ENCODE measurements around the gene CCDC88B. TPM values are rescaled to one million over a fixed set of nuclear protein-coding genes. Genes with fewer than 3 reads are reported as not detected.

CCDC88B gene
- total and polyA plus RNA-seq, 9 of the 15 experiments (the other 6 are each of a cell fraction or from before 2014, with no cell fraction given) = 0.13 to 18.1 (median 7.9) TPM

DNA sequence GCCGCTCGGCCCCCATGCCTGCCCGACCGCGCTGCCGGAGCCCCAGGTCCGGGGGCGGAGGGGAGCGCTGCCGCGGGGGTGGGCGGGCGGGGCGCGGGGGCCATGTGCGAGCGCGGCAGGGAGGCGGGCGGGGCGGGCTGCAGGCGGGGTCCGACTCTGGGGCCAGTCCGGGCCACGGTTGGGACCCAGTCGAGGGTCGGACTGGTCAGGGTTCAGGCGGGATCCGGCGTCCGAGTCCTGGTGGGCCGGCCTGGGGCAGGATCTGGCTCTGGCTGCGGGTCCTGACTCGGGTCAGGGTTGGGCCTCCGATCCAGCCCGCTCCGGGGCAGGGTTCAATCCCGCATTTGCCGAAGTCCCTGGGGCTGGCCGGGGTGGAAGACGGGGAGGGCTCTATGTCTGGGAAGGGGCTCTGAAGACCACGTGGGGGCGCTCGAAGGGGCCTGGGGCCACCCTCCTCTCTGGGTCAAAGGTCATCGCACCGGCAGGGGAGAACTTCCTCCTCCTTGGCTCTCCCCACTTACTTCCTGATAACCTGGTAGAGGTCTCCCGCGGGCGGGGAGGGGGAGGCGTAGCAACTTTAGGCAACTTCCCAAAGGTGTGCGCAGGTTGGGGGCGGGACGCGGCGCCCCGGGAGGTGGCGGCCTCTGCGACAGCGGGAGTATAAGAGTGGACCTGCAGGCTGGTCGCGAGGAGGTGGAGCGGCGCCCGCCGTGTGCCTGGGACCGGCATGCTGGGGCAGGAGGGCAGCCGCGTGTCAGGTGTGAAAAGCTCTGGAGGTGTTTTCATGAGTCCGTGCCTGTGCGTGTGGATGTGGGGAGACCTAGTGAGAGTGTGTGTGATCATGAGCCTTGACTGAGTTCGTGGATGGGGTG is 34.1 kb upstream of the CCDC88B start (continued):
- TF ChIP-seq, protein P1, sequence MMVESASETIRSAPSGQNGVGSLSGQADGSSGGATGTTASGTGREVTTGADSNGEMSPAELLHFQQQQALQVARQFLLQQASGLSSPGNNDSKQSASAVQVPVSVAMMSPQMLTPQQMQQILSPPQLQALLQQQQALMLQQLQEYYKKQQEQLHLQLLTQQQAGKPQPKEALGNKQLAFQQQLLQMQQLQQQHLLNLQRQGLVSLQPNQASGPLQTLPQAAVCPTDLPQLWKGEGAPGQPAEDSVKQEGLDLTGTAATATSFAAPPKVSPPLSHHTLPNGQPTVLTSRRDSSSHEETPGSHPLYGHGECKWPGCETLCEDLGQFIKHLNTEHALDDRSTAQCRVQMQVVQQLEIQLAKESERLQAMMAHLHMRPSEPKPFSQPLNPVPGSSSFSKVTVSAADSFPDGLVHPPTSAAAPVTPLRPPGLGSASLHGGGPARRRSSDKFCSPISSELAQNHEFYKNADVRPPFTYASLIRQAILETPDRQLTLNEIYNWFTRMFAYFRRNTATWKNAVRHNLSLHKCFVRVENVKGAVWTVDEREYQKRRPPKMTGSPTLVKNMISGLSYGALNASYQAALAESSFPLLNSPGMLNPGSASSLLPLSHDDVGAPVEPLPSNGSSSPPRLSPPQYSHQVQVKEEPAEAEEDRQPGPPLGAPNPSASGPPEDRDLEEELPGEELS (CRISPR knock-in tag; IDR thresholded peaks at IDR 0.05; ENCODE audit: borderline replicate concordance) = 0 out of 2 replicates have a peak, but pooled peaks have one; percentile 60
- TF ChIP-seq, protein P2, sequence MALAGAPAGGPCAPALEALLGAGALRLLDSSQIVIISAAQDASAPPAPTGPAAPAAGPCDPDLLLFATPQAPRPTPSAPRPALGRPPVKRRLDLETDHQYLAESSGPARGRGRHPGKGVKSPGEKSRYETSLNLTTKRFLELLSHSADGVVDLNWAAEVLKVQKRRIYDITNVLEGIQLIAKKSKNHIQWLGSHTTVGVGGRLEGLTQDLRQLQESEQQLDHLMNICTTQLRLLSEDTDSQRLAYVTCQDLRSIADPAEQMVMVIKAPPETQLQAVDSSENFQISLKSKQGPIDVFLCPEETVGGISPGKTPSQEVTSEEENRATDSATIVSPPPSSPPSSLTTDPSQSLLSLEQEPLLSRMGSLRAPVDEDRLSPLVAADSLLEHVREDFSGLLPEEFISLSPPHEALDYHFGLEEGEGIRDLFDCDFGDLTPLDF (CRISPR knock-in tag; IDR thresholded peaks at IDR 0.05) = no peak
- TF ChIP-seq TOE1 (IDR thresholded peaks at IDR 0.05; ENCODE audit: borderline replicate concordance) = peak; percentile 53; the same call in 1 of the 2 replicates
- no peak for TF ChIP-seq TOE1 (CRISPR knock-in tag; IDR thresholded peaks at IDR 0.05; ENCODE audit: borderline replicate concordance, low read depth)
- TF ChIP-seq FIP1L1 (IDR thresholded peaks at IDR 0.05; ENCODE audit: low read depth, low read length, poor library complexity, severe bottlenecking) = no peak
- TF ChIP-seq ARHGAP35 (IDR thresholded peaks at IDR 0.05; ENCODE audit: partially characterized antibody) = no peak
- TF ChIP-seq TEAD4 (IDR thresholded peaks at IDR 0.05; ENCODE audit: low read length) = no peak
- no peak for TF ChIP-seq TEAD4 (CRISPR knock-in tag; IDR thresholded peaks at IDR 0.05; ENCODE audit: borderline replicate concordance)
- TF ChIP-seq TBP (optimal IDR thresholded peaks at IDR 0.05; ENCODE audit: low read depth, low read length) = no peak
- no peak for TF ChIP-seq TARDBP (IDR thresholded peaks at IDR 0.05)
- TF ChIP-seq ZBTB8A (IDR thresholded peaks at IDR 0.05; ENCODE audit: partially characterized antibody) = no peak
- no peak for TF ChIP-seq ZNF280B (CRISPR knock-in tag; IDR thresholded peaks at IDR 0.05)
- no peak for TF ChIP-seq ZSCAN32 (CRISPR knock-in tag; IDR thresholded peaks at IDR 0.05)
- TF ChIP-seq SRSF1 (IDR thresholded peaks at IDR 0.05; ENCODE audit: low read depth, low read length) = no peak
- TF ChIP-seq HNRNPL (IDR thresholded peaks at IDR 0.05; ENCODE audit: low read depth, low read length) = no peak
- TF ChIP-seq ZNF785 (CRISPR knock-in tag; IDR thresholded peaks at IDR 0.05) = no peak
- no peak for TF ChIP-seq PHB (CRISPR knock-in tag; IDR thresholded peaks at IDR 0.05)
- no peak for TF ChIP-seq BRCA1 (IDR thresholded peaks at IDR 0.05)
- TF ChIP-seq BRCA1 (CRISPR knock-in tag; IDR thresholded peaks at IDR 0.05) = no peak
- TF ChIP-seq ZBTB34 (CRISPR knock-in tag; IDR thresholded peaks at IDR 0.05) = no peak
- no peak for TF ChIP-seq ZNF778 (CRISPR knock-in tag; IDR thresholded peaks at IDR 0.05)
